Gastroesophageal sphincter (tissue), 4 donors: Measurements from ENCODE around the gene SSR4. TPM values are rescaled to one million over a fixed set of nuclear protein-coding genes. Genes with fewer than 3 reads are reported as not detected.
"Not testable (repeated sequence)": the region's sequence is repeated elsewhere in the genome, so short reads cannot be mapped to it uniquely, and the experiment has no call there.

ENCODE experiments used
- ATAC-seq: fragments of 150-250 bp; one replicate; pipeline ENCODE4 v1.9.1; 2016; ENCODE audit warnings: mild to moderate bottlenecking, moderate library complexity
- H3K27ac ChIP-seq, 4 donors: fragments of 200-600 bp; sonication (generic) in 3 of 4; 1 replicate in 3 of 4; 2 replicates in 1 of 4; pipeline ENCODE4 v1.5.1; 2016 to 2019
- H3K27me3 ChIP-seq: fragments of 200-600 bp; sonication (generic); one replicate; pipeline ENCODE4 v1.5.1; 2019
- H3K36me3 ChIP-seq, 2 donors: fragments of 200-600 bp; sonication (generic); one replicate each; pipeline ENCODE4 v1.5.1; 2019; ENCODE audit warnings: control low read depth in 1 of 2
- H3K4me1 ChIP-seq, 3 donors: fragments of 200-600 bp; sonication (generic); 1 replicate in 2 of 3; 2 replicates in 1 of 3; pipeline ENCODE4 v1.5.1; 2016 to 2019; ENCODE audit warnings: control low read depth in 2 of 3
- H3K4me3 ChIP-seq, 2 donors: fragments of 200-600 bp; sonication (generic); one replicate each; pipeline ENCODE4 v1.5.1; 2019; ENCODE audit warnings: mild to moderate bottlenecking in 1 of 2, moderate library complexity in 1 of 2
- H3K9me3 ChIP-seq, 3 donors: fragments of 200-600 bp; sonication (generic); one replicate each; pipeline ENCODE4 v1.5.1; 2017 to 2019; ENCODE audit warnings: control low read depth in 2 of 3
- CTCF ChIP-seq, 4 experiments: fragments of 200-600 bp in 2 of 4; fragments of 450-650 bp in 2 of 4; sonication (generic) in 1 of 4; IDR thresholded peaks; one replicate each; pipeline ENCODE4 v1.5.1; 2017 to 2019; ENCODE audit warnings: antibody characterized with exemption in 4 of 4, mild to moderate bottlenecking in 2 of 4, moderate library complexity in 2 of 4
- EP300 ChIP-seq: sonication (generic); formaldehyde crosslinking; IDR thresholded peaks from one replicate; pipeline ENCODE4 v1.6.1; 2017; ENCODE audit warnings: antibody characterized with exemption, mild to moderate bottlenecking
- POLR2A ChIP-seq, 2 donors: fragments of 450-650 bp; IDR thresholded peaks; one replicate each; pipeline ENCODE4 v1.6.1; 2017; ENCODE audit warnings: antibody characterized with exemption in 2 of 2, mild to moderate bottlenecking in 2 of 2, moderate library complexity in 1 of 2
- POLR2AphosphoS5 ChIP-seq: sonication (generic); formaldehyde crosslinking; IDR thresholded peaks from one replicate; pipeline ENCODE4 v1.6.1; 2017; ENCODE audit warnings: antibody characterized with exemption
- WGBS, 2 donors: methylation state at CpG; one replicate each; pipeline ENCODE4 v1.1.5; 2018; ENCODE audit warnings: low coverage in 1 of 2; 5-methylcytosine and 5-hydroxymethylcytosine counted together
- total RNA-seq, 4 donors: library from RNA; depleted of rRNA; stranded (reverse); fragments of >200 nt; gene quantifications; one replicate each; pipeline ENCODE4 v1.1.0, GENCODE V29; 2016

Gene SSR4
- total RNA-seq, 4 donors from 2014 or later = 75.8 to 126 (median 110) TPM

- Histone ChIP-seq H3K4me3 (no peak overlapping the region), H3K36me3 (no peaks in the 10 kb centered on the region), H3K27me3 (no peaks in the 10 kb centered on the region), H3K9me3 (no peaks in the 10 kb centered on the region), H3K27ac (no peak overlapping the region), H3K4me1 (peaks cover 0 to 14% (median 4%) of the 10 kb centered on the region in 3 donors)
- TF ChIP-seq CTCF (IDR thresholded peaks at IDR 0.05) (no peak), EP300 (no peak)
- ATAC-seq = no peak
- WGBS, 2 donors = 70 to 93% methylated on average over 4 to 6 of the region's 19 CpGs
Measured at GRCh38 chrX:153814591-153815315, 20.3 kb downstream of the SSR4 start.

GRCh38 chrX:153816831-153817690, 22.6 kb downstream of the SSR4 start:
- Histone ChIP-seq H3K4me1 (peaks cover 0 to 16% (median 4%) of the 10 kb centered on the region in 3 donors), H3K27me3 (no peaks in the 10 kb centered on the region), H3K9me3 (no peaks in the 10 kb centered on the region), H3K4me3 (no peak overlapping the region), H3K27ac (no peak overlapping the region), H3K36me3 (no peaks in the 10 kb centered on the region)
- no peak for ATAC-seq
- WGBS, 2 donors = 73% methylated on average over 3 to 9 of the region's 25 CpGs
- TF ChIP-seq POLR2A (IDR thresholded peaks at IDR 0.05) (no peak), EP300 (no peak), POLR2AphosphoS5 (no peak), CTCF (IDR thresholded peaks at IDR 0.05) (no peak)

- H3K27me3 ChIP-seq, H3K27ac ChIP-seq, H3K9me3 ChIP-seq, H3K36me3 ChIP-seq, ATAC-seq, H3K4me3 ChIP-seq: not testable (repeated sequence)
- H3K4me1 ChIP-seq = peaks cover 0 to 16% (median 4%) of the 10 kb centered on the region in 3 donors
- 93 to 100% methylated on average over 1 to 5 of the region's 9 CpGs for WGBS, 2 donors
Measured at GRCh38 chrX:153818064-153818463, 23.6 kb downstream of the SSR4 start.

- ATAC-seq = peak; percentile 71
- Histone ChIP-seq H3K4me1 (peaks cover 0 to 16% (median 4%) of the 10 kb centered on the region in 3 donors), H3K36me3 (no peaks in the 10 kb centered on the region), H3K9me3 (no peaks in the 10 kb centered on the region), H3K27ac (peak overlapping the region in 2 of 4 donors; percentile 11 to 63), H3K4me3 (peak overlapping the region; percentile 40 to 53), H3K27me3 (no peaks in the 10 kb centered on the region)
- TF ChIP-seq EP300 (no peak), CTCF (IDR thresholded peaks at IDR 0.05) (peak in 1 of 4 experiments; percentile 27)
- 29 to 40% methylated on average over 1 to 5 of the region's 67 CpGs for WGBS, 2 donors
Measured at GRCh38 chrX:153818571-153819383, 24.3 kb downstream of the SSR4 start.

GRCh38 chrX:153819384-153820040, 25.0 kb downstream of the SSR4 start:
- no peaks in the 10 kb centered on the region for H3K27me3 ChIP-seq
- peak overlapping the region in 2 of 4 donors; percentile 11 to 63 for H3K27ac ChIP-seq
- peak overlapping the region; percentile 40 to 53 for H3K4me3 ChIP-seq
- peaks cover 0 to 16% (median 4%) of the 10 kb centered on the region in 3 donors for H3K4me1 ChIP-seq
- no peaks in the 10 kb centered on the region for H3K36me3 ChIP-seq
- no peak for TF ChIP-seq POLR2A (IDR thresholded peaks at IDR 0.05)
- TF ChIP-seq EP300 = no peak
- no peak for TF ChIP-seq POLR2AphosphoS5
- no peak for TF ChIP-seq CTCF (IDR thresholded peaks at IDR 0.05)
- no peaks in the 10 kb centered on the region for H3K9me3 ChIP-seq
- WGBS, 2 donors = 63% methylated on average over 6 of the region's 23 CpGs; no CpG with 5 or more reads in 1 of the 2 donors
- ATAC-seq = no peak
